ENCODE measurements around the gene JMY. TPM values are rescaled to one million over a fixed set of nuclear protein-coding genes. Genes with fewer than 3 reads are reported as not detected.

JMY gene
- total RNA-seq, 1 experiment from 2014 or later: 15.2 TPM

- Histone ChIP-seq H2AK5ac (ENCODE audit: insufficient read length, low read length) (no peak overlapping the region), H2BK15ac (ENCODE audit: low read depth, low read length) (no peak overlapping the region), H3K14ac (ENCODE audit: insufficient read depth, low read length) (no peak overlapping the region), H2BK120ac (ENCODE audit: low read depth, low read length, poor library complexity, severe bottlenecking) (no peak overlapping the region), H4K91ac (ENCODE audit: insufficient read length, low read depth, low read length) (no peak overlapping the region), H3K9me3 (ENCODE audit: control insufficient read depth, low read depth, low read length) (no peaks in the 10 kb centered on the region), H2AFZ (ENCODE audit: low read length) (no peak overlapping the region), H3K4me1 (ENCODE audit: insufficient read depth, low read length) (no peaks in the 10 kb centered on the region), H3K27ac (ENCODE audit: insufficient read length, low read depth, low read length) (no peak overlapping the region), H3K4ac (ENCODE audit: low read depth, low read length) (no peak overlapping the region), H2BK12ac (ENCODE audit: insufficient read length, low read depth, low read length) (no peak overlapping the region), H3K27me3 (ENCODE audit: insufficient read depth, low read length) (no peaks in the 10 kb centered on the region), H3K9ac (ENCODE audit: extremely low read depth, insufficient read length, low read length) (no peak overlapping the region), H4K20me1 (ENCODE audit: control insufficient read depth, insufficient read depth, insufficient read length) (no peaks in the 10 kb centered on the region), H3K56ac (ENCODE audit: insufficient read length, low read depth, low read length) (no peak overlapping the region), H2BK5ac (ENCODE audit: insufficient read length, low read length) (no peak overlapping the region), H2BK20ac (ENCODE audit: low read depth, low read length, poor library complexity, severe bottlenecking) (no peak overlapping the region), H3K79me2 (ENCODE audit: insufficient read depth, low read length) (no peaks in the 10 kb centered on the region), H4K8ac (replicated peaks; ENCODE audit: insufficient read length, low read depth, low read length) (no peak overlapping the region), H3K4me2 (ENCODE audit: insufficient read depth, insufficient read length, low read length) (no peak overlapping the region), H3K23me2 (ENCODE audit: insufficient read length, low read depth, low read length, poor library complexity, severe bottlenecking) (no peaks in the 10 kb centered on the region), H3T11ph (ENCODE audit: low read length) (no peak overlapping the region), H4K5ac (ENCODE audit: insufficient read length, low read depth, low read length) (no peak overlapping the region), H3K79me1 (ENCODE audit: insufficient read depth, low read depth, low read length, poor library complexity, severe bottlenecking) (no peaks in the 10 kb centered on the region), H3K18ac (ENCODE audit: insufficient read length, low read depth, low read length) (no peak overlapping the region), H3K23ac (ENCODE audit: insufficient read length, low read depth, low read length) (no peak overlapping the region)
- WGBS (ENCODE audit: extremely low coverage, insufficient read length, low lambda C conversion rate): no CpG with 5 or more reads among the region's 4 CpGs
- DNase-seq: no peak
- Mint-ChIP-seq H3K27me3 (ENCODE audit: low read depth) (no peaks in the 10 kb centered on the region; the same call in 1 of the 2 replicates), H3K4me1 (no peaks in the 10 kb centered on the region; a peak in 1 of 4 replicates), H3K9me3 (no peaks in the 10 kb centered on the region), H3K36me3 (ENCODE audit: insufficient read depth in 1 of 3, low read depth in 3 of 3) (peaks cover 0 to 5% (median 0%) of the 10 kb centered on the region in 3 experiments; a peak in 2 of 7 replicates), H3K4me3 (no peak overlapping the region), H3K27ac (no peak overlapping the region)
- TF ChIP-seq CTCF (conservative IDR thresholded peaks at IDR 0.05): no peak
Measured at GRCh38 chr5:79224286-79224984, 11.5 kb upstream of the JMY start.
